ENCODE data around the gene TMEM234. TPM values are rescaled to one million over a fixed set of nuclear protein-coding genes. Genes with fewer than 3 reads are reported as not detected.

TMEM234 gene
- total and polyA plus RNA-seq, 2 of the 8 experiments (the other 6 are each of a cell fraction or from before 2014, with no cell fraction given), result 8.7 to 8.9 TPM

GRCh38 chr1:32199717-32200072 is 22.5 kb downstream of the TMEM234 start:
- Histone ChIP-seq H3K36me3 (ENCODE audit: control insufficient read depth in 2 of 4, insufficient read depth in 4 of 4, low read length in 3 of 4) (peaks cover 16 to 30% (median 22%) of the 10 kb centered on the region in 4 experiments; a peak in 7 of 8 replicates), H3K27me3 (replicated peaks in 1 of 4; ENCODE audit: control insufficient read depth in 3 of 4, extremely low read depth in 1 of 4, insufficient read depth in 3 of 4, low read length in 3 of 4) (peaks cover 0 to 4% (median under 1%) of the 10 kb centered on the region in 4 experiments; a peak in 3 of 7 replicates), H2AK5ac (ENCODE audit: low read depth, low read length) (no peak overlapping the region), H2BK5ac (ENCODE audit: low read depth, low read length) (peak overlapping the region; percentile 53), H4K8ac (ENCODE audit: extremely low read depth, insufficient read depth, low read length) (no peak overlapping the region), H4K91ac (replicated peaks; ENCODE audit: insufficient read length, low read length) (no peak overlapping the region), H2BK20ac (ENCODE audit: low read length) (no peak overlapping the region), H3K4me1 (replicated peaks in 1 of 4; ENCODE audit: control insufficient read depth in 3 of 4, insufficient read depth in 4 of 4, low read length in 3 of 4) (peaks cover 13 to 28% (median 18%) of the 10 kb centered on the region in 4 experiments), H3K23ac (ENCODE audit: insufficient read length) (no peak overlapping the region), H4K5ac (ENCODE audit: insufficient read length, low read depth, low read length) (no peak overlapping the region), H3K9me3 (ENCODE audit: insufficient read depth in 2 of 2, low read depth in 1 of 2, low read length in 1 of 2) (no peaks in the 10 kb centered on the region), H3K4ac (replicated peaks; ENCODE audit: insufficient read length, low read depth, low read length) (no peak overlapping the region), H2BK12ac (ENCODE audit: low read depth, low read length) (peak overlapping the region; percentile 80; the same call in 1 of the 2 replicates), H3K27ac (ENCODE audit: low read depth, low read length) (no peak overlapping the region), H3K23me2 (ENCODE audit: low read depth, low read length) (peaks cover 9% of the 10 kb centered on the region; the same call in 1 of the 2 replicates), H2AFZ (ENCODE audit: low read length) (no peak overlapping the region), H3K79me2 (ENCODE audit: control insufficient read depth in 1 of 2, insufficient read depth in 2 of 2, low read length in 2 of 2) (no peaks in the 10 kb centered on the region), H3K18ac (ENCODE audit: extremely low read depth, low read length) (peak overlapping the region; percentile 79; the same call in 1 of the 2 replicates), H3K14ac (ENCODE audit: insufficient read length) (no peak overlapping the region), H4K20me1 (replicated peaks in 1 of 2; ENCODE audit: control insufficient read depth in 1 of 2, insufficient read depth in 2 of 2, low read length in 2 of 2) (peaks cover 3 to 5% of the 10 kb centered on the region in 2 experiments), H2BK120ac (replicated peaks; ENCODE audit: low read depth, low read length) (no peak overlapping the region), H3K79me1 (ENCODE audit: low read depth, low read length) (0 out of 2 replicates have a peak, but pooled peaks cover 3% of the 10 kb centered on the region), H3K4me2 (ENCODE audit: insufficient read depth in 1 of 2, low read depth in 2 of 2, low read length in 2 of 2) (peak overlapping the region; percentile 76 to 92), H3K56ac (replicated peaks; ENCODE audit: insufficient read length, low read depth, low read length) (no peak overlapping the region), H2BK15ac (ENCODE audit: low read length) (no peak overlapping the region), H3K4me3 (ENCODE audit: extremely low read depth in 1 of 4, insufficient read depth in 2 of 4, low read depth in 3 of 4, low read length in 4 of 4) (peak overlapping the region; percentile 47 to 67 (median 62); a peak in 6 of 8 replicates), H3K9ac (replicated peaks in 1 of 4; ENCODE audit: extremely low read depth in 1 of 4, low read depth in 3 of 4, low read length in 3 of 4) (0 out of 7 replicates have a peak overlapping the region, but pooled peaks of 2 of the 4 experiments have one; percentile 6 to 14)
- FAIRE-seq (no peak), DNase-seq (ENCODE audit: low read depth in 1 of 2, low spot score in 2 of 2) (peak in 1 of 2 experiments; percentile 58)
- CTCF ChIA-PET (ENCODE audit: partially characterized antibody), result interaction anchor here (0.8 to 4.2 kb wide), 5 partner anchors 12 to 49 kb away, joined by 3 to 25 read pairs (median 6); no protein-coding TSS in a partner anchor
- no peak for TF ChIP-seq SIX5 (IDR thresholded peaks at IDR 0.05; ENCODE audit: low read depth, low read length)
- TF ChIP-seq TBP (IDR thresholded peaks at IDR 0.05; ENCODE audit: low read depth, low read length), result no peak
- TF ChIP-seq EZH2 (IDR thresholded peaks at IDR 0.05; ENCODE audit: low read depth, low read length, severe bottlenecking), result no peak
- no peak for TF ChIP-seq NRF1 (IDR thresholded peaks at IDR 0.05; ENCODE audit: low read depth, low read length)
- TF ChIP-seq HDAC6 (IDR thresholded peaks at IDR 0.05; ENCODE audit: low read depth, low read length), result no peak
- TF ChIP-seq JUND (IDR thresholded peaks at IDR 0.05; ENCODE audit: low read length), result no peak
- TF ChIP-seq RFX5 (IDR thresholded peaks at IDR 0.05; ENCODE audit: borderline replicate concordance, low read depth, low read length), result no peak
- TF ChIP-seq SP1 (IDR thresholded peaks at IDR 0.05; ENCODE audit: low read depth, low read length), result no peak
- WGBS, 2 experiments (ENCODE audit: extremely low coverage in 1 of 2, insufficient coverage in 1 of 2, insufficient read length in 1 of 2, insufficient replicate concordance in 2 of 2, low coverage in 1 of 2, low lambda C conversion rate in 2 of 2, missing lambda C conversion rate in 1 of 2), result 36% methylated on average over 6 of the region's 6 CpGs; no CpG with 5 or more reads in 1 of the 2 experiments
- POLR2A ChIA-PET (ENCODE audit: partially characterized antibody), result interaction anchor here (0.5 to 21.3 kb wide), 21 partner anchors 9 to 172 kb away, joined by 3 to 332 read pairs (median 7); partner anchors contain the start of genes DCDC2B, FAM229A, HDAC1 and IQCC

Data from H1 (cell line).